Retinal pigment epithelial cell (primary cell): ENCODE measurements around the gene TMEM72.
A peak's percentile ranks its signal among the peaks of the same experiment; 100 is the strongest.

Source experiments
- DNase-seq: peaks from one replicate; pipeline ENCODE4 v3.0.0-alpha.2; 2010; ENCODE audit warnings: low read depth
- H3K4me3 ChIP-seq: 2 replicates; pipeline ENCODE4 v1.5.1; 2011; ENCODE audit warnings: mild to moderate bottlenecking, low read length, control low read depth, moderate library complexity
- TF ChIP-seq, protein P1 (sequence below): conservative IDR thresholded peaks from 2 replicates; pipeline ENCODE4 v1.5.1; 2011; ENCODE audit warnings: low read depth, low read length, control low read depth, inconsistent platforms

Gene TMEM72

DNA sequence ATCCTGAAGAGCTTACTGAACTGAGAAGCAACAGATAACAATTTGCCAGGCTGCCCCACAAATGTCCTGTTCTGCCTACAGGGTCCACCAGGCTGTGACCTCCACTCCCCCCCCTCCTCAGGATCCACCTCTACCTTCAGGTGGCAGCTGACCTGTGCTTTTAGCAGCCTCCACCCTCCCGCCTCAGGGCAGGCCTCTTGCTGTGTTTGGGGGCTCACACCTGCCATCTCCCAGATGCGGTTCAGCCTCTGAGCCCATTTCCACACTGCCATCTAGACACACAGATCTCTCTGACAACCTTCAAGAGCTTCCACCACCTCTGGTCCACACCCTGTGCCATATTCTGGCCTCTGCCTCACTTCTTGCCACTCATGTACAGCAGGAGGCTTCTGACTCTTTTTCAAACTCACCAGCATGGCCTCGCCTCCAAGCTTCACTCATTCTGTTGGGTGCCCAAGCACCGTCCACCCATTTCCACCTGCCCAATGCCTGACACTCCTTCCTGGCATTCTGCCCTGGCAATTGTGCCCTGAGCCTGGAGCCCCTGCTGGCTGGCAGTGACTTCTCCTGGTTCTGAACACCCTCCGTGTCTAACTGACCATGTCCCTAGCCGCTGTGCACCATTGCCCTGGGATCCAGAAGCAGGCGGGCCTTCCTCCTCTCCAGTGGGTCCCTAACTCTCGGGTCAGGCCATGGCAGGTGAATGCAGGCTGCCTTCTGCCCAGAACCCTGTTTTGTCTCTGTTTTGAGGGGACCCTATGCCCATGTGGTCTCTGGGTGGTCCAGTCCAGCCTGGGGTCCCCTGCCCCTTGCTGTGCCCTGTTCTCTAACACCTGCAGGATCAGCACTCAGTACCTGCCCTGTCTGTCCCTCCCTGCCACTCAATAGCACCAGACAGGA, 18.5 kb downstream of the TMEM72 start:
- H3K4me3 ChIP-seq, result no peak overlapping the region
- TF ChIP-seq, protein P1, sequence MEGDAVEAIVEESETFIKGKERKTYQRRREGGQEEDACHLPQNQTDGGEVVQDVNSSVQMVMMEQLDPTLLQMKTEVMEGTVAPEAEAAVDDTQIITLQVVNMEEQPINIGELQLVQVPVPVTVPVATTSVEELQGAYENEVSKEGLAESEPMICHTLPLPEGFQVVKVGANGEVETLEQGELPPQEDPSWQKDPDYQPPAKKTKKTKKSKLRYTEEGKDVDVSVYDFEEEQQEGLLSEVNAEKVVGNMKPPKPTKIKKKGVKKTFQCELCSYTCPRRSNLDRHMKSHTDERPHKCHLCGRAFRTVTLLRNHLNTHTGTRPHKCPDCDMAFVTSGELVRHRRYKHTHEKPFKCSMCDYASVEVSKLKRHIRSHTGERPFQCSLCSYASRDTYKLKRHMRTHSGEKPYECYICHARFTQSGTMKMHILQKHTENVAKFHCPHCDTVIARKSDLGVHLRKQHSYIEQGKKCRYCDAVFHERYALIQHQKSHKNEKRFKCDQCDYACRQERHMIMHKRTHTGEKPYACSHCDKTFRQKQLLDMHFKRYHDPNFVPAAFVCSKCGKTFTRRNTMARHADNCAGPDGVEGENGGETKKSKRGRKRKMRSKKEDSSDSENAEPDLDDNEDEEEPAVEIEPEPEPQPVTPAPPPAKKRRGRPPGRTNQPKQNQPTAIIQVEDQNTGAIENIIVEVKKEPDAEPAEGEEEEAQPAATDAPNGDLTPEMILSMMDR, result no peak
- no peak for DNase-seq

DNA sequence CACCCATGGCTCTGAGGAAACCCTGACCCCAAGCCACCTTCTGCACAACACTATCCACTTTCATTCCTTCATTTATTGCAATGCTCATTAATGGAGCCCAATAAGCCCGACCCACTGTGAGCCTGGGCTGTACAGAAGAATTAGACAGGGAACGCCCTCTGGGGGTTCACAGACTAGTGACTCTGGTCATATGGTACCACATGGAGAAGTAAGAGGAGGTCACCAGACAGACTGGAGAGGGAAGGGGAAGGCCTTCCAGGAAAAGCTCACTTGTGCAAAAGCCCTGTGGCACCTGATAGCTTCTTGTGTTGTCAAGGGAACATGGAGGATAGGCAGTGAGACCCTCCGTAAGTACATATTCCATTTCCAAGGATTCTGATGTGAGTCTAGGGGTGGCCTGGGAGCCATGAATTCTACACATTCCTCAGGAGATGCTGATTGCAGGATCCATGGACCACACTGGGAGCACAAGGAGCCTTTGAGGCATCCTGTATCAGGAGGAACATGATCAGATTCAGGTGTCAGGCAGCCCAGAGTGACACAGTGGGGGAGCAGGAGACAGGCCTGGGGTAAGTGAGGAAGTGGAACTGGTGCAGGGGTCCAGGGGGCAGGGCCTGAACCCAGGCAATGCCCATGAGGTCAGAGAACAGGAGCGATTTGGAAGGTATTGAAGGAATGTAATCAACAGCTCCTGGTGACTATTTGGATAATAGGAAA, 19.9 kb downstream of the TMEM72 start:
- DNase-seq, result no peak
- H3K4me3 ChIP-seq, result no peak overlapping the region
- TF ChIP-seq, protein P1, result no peak

DNA sequence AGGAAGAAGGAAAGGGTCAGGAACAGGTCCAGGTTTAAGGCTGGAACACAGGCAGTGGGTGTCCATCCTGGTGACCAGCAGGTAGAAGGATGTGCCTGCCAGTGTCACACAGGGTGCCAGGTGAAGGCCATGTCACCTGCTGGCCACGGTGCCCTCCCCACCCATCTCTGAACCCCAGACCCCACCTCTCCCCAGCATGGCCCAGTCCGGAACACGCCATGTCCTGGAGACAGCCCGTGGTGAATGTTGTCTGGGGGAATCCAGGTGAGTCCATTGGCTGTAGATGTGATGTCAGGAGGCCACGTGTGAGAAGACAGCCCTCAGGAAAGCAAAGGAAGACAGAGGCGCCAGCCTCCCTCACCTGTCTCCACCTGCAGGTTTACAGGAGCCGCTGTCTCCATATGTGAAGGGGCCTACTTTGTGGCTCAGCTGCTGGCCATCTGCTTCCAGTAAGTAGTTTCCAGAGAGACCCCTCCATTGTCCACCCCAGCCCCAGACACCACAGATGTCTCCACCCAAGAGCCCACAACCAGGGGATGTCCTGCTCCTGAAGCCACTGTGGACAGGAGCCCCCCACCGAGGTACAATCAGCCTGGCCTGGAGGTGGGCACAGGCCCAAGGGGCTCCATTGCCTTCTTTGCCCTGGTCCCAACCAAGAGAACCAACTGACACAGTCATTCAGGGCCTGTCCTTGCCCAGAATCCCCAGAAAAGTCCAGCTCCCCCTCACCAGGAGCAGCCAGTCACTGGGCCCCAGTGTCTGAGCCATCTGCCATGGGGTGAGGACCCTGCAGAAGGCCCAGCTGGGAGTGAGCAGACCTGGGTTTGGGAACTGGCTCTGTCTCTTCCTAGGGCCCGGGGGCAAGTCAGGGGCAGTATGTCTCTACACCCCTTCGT, 20.7 kb downstream of the TMEM72 start:
- DNase-seq, result no peak
- no peak overlapping the region for H3K4me3 ChIP-seq

DNA sequence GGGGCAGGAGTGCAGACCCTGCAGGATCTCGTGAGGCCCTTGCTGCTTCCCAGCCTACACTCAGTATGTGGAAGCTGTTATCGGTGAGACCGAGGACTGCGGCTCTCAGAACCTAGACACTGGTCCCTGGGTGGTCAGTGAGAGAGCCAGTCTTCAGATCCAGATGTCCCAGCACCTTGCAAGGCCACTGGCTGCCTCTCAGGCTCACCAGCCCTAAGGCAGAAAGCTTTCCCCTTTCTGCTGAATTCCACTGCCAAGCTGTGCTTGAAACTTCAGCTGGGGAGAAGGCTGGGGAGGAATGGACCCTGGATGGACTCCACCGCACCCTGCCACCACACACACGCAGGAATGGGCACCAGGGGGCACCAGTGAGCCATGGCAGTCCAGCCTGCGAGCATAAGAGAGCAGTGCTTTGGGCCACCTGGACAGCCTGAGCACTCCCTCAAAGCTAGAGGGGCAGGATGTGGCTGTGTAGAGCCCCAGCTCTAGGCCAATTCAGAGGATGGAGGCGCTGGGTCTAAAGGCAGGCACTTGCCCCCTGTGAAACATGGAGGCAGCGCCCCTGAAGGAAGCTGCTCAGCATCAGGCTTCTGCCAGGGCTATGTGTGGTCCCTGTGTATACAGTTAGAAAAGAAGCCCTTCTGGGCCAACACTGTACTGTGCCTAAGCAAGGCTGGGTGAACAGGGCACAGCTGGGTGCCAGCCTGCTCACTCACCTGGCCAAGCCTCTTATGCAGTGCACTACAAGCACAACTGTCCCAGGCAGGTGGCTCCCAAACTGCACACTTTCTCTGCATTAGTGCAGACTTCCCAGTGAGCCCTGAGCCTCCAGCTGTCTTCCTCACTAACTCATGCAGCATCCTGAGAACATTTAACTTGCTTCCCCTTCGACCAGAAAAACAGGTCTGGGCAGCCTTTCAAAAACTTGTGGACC, 21.6 kb downstream of the TMEM72 start:
- no peak overlapping the region for H3K4me3 ChIP-seq
- TF ChIP-seq, protein P1, result peak; percentile 99
- DNase-seq, result peak; percentile 21

More for the DNA sequence above, 20.7 kb downstream of the TMEM72 start:
- TF ChIP-seq, protein P1, result no peak

DNA sequence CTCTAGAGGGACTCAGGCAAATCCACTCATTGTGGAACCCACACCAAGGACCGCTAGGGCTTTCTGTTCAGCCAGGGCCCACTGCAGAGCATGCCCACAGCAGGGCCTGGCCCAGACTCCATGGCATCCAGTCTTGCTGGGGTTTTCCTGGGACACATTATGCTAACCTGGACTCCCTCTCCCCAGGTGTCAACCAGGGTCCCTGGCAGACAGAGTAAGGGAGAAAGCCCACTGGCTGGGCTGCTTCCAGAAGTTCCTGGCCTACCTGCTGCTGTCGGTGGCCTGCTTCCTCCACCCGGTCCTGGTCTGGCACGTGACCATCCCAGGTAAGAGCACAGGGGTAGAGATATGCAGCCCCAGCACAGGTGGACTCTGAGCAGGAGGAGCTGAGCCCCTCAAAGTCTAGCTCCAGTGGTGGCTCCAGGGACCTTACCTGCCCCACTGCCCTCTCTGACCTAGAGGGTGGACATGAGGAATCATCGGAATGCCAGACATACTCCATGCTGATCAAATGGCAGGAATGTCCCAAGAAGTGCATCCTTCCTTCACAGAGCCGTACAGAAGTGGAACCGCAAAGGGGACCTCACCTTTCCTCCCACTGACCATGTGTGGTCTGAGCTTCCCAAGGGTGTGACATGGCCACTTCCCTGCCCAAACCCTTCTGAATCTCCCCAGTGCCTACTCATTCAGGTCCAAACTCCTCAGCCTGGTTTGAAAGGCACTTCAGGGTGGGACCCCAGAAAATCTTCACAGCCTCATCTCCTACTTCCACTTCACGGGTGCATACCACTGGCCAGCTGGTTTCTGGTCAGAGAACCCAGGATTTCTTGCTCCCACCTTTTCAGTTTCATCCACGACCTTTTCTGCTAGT, 22.5 kb downstream of the TMEM72 start:
- TF ChIP-seq, protein P1, result no peak
- no peak for DNase-seq
- H3K4me3 ChIP-seq, result no peak overlapping the region
